CD4-positive, alpha-beta T cell (primary cell): Measurements from ENCODE around the gene PPM1L. TPM values are rescaled to one million over a fixed set of nuclear protein-coding genes. Genes with fewer than 3 reads are reported as not detected.
A peak's percentile ranks its signal among the peaks of the same experiment; 100 is the strongest.
"Not testable (repeated sequence)": the region's sequence is repeated elsewhere in the genome, so short reads cannot be mapped to it uniquely, and the experiment has no call there.

ENCODE experiments used
- ATAC-seq: fragments of 200-7000 bp; cut with Tn5 transposase; one replicate; pipeline ENCODE4 v1.10.0; 2022; ENCODE audit warnings: mild to moderate bottlenecking; ENCODE audit not compliant: poor library complexity
- CTCF ChIA-PET: fragments of 350-600 bp; sonication (Branson Sonifier 250); formaldehyde crosslinking; loops from one replicate; lab custom pipeline; 2021; ENCODE audit warnings: antibody characterized with exemption, inconsistent platforms; lab: Charles Lee
- POLR2A ChIA-PET: fragments of 350-600 bp; sonication (Branson Sonifier 250); formaldehyde crosslinking; loops from one replicate; lab custom pipeline; 2021; ENCODE audit warnings: antibody characterized with exemption, inconsistent platforms; lab: Charles Lee
- DNase-seq, 14 experiments: peaks; one replicate each; pipeline ENCODE4 v3.0.0-alpha.2; 2013 to 2020; ENCODE audit warnings: mixed read lengths in 2 of 14
- H3K27ac ChIP-seq, 2 donors: one replicate each; pipeline versions ENCODE4 v1.5.1 to v1.7.0; 2013; ENCODE audit warnings: low read length in 2 of 2, low read depth in 1 of 2, mild to moderate bottlenecking in 1 of 2
- H3K27me3 ChIP-seq, 2 experiments: 1 replicate in 1 of 2; 2 replicates in 1 of 2; pipeline versions ENCODE4 v1.6.1 to v1.7.0; 2013; ENCODE audit warnings: low read length in 2 of 2, control low read depth in 1 of 2, mild to moderate bottlenecking in 1 of 2, moderate library complexity in 1 of 2; ENCODE audit not compliant: insufficient read depth in 2 of 2, control insufficient read depth in 1 of 2
- H3K36me3 ChIP-seq: one replicate; pipeline ENCODE4 v1.6.1; 2013; ENCODE audit warnings: low read length, control low read depth; ENCODE audit not compliant: insufficient read depth
- H3K4me1 ChIP-seq: one replicate; pipeline ENCODE4 v1.6.1; 2013; ENCODE audit warnings: low read length, control low read depth; ENCODE audit not compliant: insufficient read depth
- H3K4me3 ChIP-seq: one replicate; pipeline ENCODE4 v1.5.1; 2013; ENCODE audit warnings: mild to moderate bottlenecking, low read length, moderate library complexity
- H3K9me3 ChIP-seq, 2 experiments: 1 replicate in 1 of 2; 2 replicates in 1 of 2; pipeline versions ENCODE4 v1.6.1 to v1.7.0; 2013; ENCODE audit warnings: low read length in 2 of 2, mild to moderate bottlenecking in 2 of 2, control low read depth in 1 of 2, moderate library complexity in 1 of 2; ENCODE audit not compliant: control insufficient read depth in 1 of 2, insufficient read depth in 1 of 2
- H3K27ac Mint-ChIP-seq: one replicate; pipeline ENCODE4 v1.8.0; 2020; ENCODE audit warnings: mixed read lengths
- H3K27me3 Mint-ChIP-seq: one replicate; pipeline ENCODE4 v1.8.0; 2021; ENCODE audit warnings: mixed read lengths
- H3K36me3 Mint-ChIP-seq: one replicate; pipeline ENCODE4 v1.8.0; 2021; ENCODE audit warnings: low read depth, mixed read lengths
- H3K4me1 Mint-ChIP-seq: one replicate; pipeline ENCODE4 v1.8.0; 2021; ENCODE audit warnings: low read depth, mixed read lengths
- H3K4me3 Mint-ChIP-seq: one replicate; pipeline ENCODE4 v1.8.0; 2020; ENCODE audit warnings: mild to moderate bottlenecking, mixed read lengths
- H3K9me3 Mint-ChIP-seq: one replicate; pipeline ENCODE4 v1.8.0; 2020; ENCODE audit warnings: mixed read lengths
- CTCF ChIP-seq: fragments of 200-600 bp; IDR thresholded peaks from one replicate; pipeline ENCODE4 v1.8.0; 2022; ENCODE audit warnings: antibody characterized with exemption, mild to moderate bottlenecking
- intact Hi-C, 2 experiments: fragments of 100-400 bp; cut with DNase I in 1 of 2; cut with micrococcal nuclease in 1 of 2; formaldehyde crosslinking; loops; one replicate each; pipeline versions ENCODE4 v1.15.1 to v1.9.0; 2023 to 2025; cut with DNase I, micrococcal nuclease
- total RNA-seq, 174 experiments: library from RNA in 2 of 174; stranded (reverse) in 2 of 174; gene quantifications; one replicate each; pipeline ENCODE4 v1.2.3 and lab custom pipeline; 2021 to 2026

Gene PPM1L
- total RNA-seq, 2 experiments from 2014 or later: 3.0 to 3.4 TPM

GRCh38 chr3:160999274-160999673, 243.2 kb downstream of the PPM1L start:
- H3K27me3 ChIP-seq: no peaks in the 10 kb centered on the region
- ChIA-PET POLR2A (no interaction called here), CTCF (no interaction called here)
- no peaks in the 10 kb centered on the region for H3K36me3 ChIP-seq
- H3K27ac ChIP-seq: no peak overlapping the region
- H3K27me3 Mint-ChIP-seq: no peaks in the 10 kb centered on the region
- TF ChIP-seq CTCF: no peak
- H3K27ac Mint-ChIP-seq: no peak overlapping the region
- peaks cover 7% of the 10 kb centered on the region for H3K4me1 Mint-ChIP-seq
- intact Hi-C loops: no loop called here
- H3K9me3 ChIP-seq: no peaks in the 10 kb centered on the region
- no peak overlapping the region for H3K4me3 Mint-ChIP-seq
- no peak for DNase-seq
- no peaks in the 10 kb centered on the region for H3K4me1 ChIP-seq
- no peak overlapping the region for H3K4me3 ChIP-seq
- no peaks in the 10 kb centered on the region for H3K36me3 Mint-ChIP-seq
- peak; percentile 11 for ATAC-seq
- no peaks in the 10 kb centered on the region for H3K9me3 Mint-ChIP-seq

- H3K4me1 Mint-ChIP-seq: no peaks in the 10 kb centered on the region
- H3K27me3 ChIP-seq: no peaks in the 10 kb centered on the region
- no peaks in the 10 kb centered on the region for H3K27me3 Mint-ChIP-seq
- H3K9me3 Mint-ChIP-seq: no peaks in the 10 kb centered on the region
- H3K27ac Mint-ChIP-seq: no peak overlapping the region
- DNase-seq (no peak), ATAC-seq (no peak)
- CTCF ChIA-PET: no interaction called here
- intact Hi-C loops: no loop called here
- no peaks in the 10 kb centered on the region for H3K4me1 ChIP-seq
- H3K27ac ChIP-seq: no peak overlapping the region
- POLR2A ChIA-PET: no interaction called here
- H3K4me3 ChIP-seq: no peak overlapping the region
- H3K36me3 ChIP-seq: no peaks in the 10 kb centered on the region
- no peak overlapping the region for H3K4me3 Mint-ChIP-seq
- no peaks in the 10 kb centered on the region for H3K9me3 ChIP-seq
- no peaks in the 10 kb centered on the region for H3K36me3 Mint-ChIP-seq
- TF ChIP-seq CTCF: no peak
Observed at GRCh38 chr3:161008086-161008485, 252.1 kb downstream of the PPM1L start.

- not testable (repeated sequence) for H3K27me3 ChIP-seq
Observed at GRCh38 chr3:161010151-161010550, 254.1 kb downstream of the PPM1L start.

More at GRCh38 chr3:161010151-161010550, 254.1 kb downstream of the PPM1L start:
- H3K27ac Mint-ChIP-seq, H3K4me1 ChIP-seq, H3K36me3 Mint-ChIP-seq, H3K27ac ChIP-seq, POLR2A ChIA-PET, CTCF ChIA-PET, H3K9me3 ChIP-seq, H3K9me3 Mint-ChIP-seq, H3K4me3 ChIP-seq, H3K27me3 Mint-ChIP-seq, intact Hi-C loops, H3K4me1 Mint-ChIP-seq, H3K36me3 ChIP-seq, H3K4me3 Mint-ChIP-seq, DNase-seq, ATAC-seq: not testable (repeated sequence)
